ENCODE data around the gene PRRG4. TPM values are rescaled to one million over a fixed set of nuclear protein-coding genes. Genes with fewer than 3 reads are reported as not detected.

PRRG4 gene
- total and polyA plus RNA-seq, 2 donors (not counting 3 experiments of a cell fraction or from before 2014, with no cell fraction given): 0.09 TPM; not detected in 1

DNA sequence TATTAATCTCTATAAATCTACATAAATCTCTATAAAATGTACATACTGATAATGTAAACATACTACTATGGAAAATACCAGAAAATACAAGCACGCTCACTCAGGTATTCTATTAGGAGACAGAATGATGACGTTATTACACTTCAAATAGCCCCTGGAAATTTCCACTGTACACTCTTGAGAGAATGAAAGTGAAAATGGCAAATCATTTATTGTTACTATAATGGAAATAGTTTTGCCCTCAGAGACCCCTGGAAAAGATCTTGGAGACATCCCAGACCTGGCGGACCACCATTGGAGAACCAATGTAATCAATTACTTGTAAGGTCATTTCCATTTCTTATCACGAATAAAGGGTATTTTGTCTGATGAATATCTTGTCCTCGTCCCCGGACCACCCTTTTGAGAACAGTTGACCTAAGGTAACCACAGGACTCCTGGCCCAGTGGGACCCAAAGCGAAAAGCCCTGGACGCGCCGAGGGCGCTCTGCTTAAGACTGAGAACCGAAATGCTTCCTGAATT, 509 bp upstream of the PRRG4 start:
- TF ChIP-seq MYC (IDR thresholded peaks at IDR 0.05; ENCODE audit: low read depth, low read length) (no peak), POLR2A (IDR thresholded peaks at IDR 0.05; ENCODE audit: low read depth, low read length) (no peak), GATA2 (IDR thresholded peaks at IDR 0.05; ENCODE audit: insufficient read depth, insufficient read length, low read depth, low read length) (no peak), FOS (IDR thresholded peaks at IDR 0.05; ENCODE audit: borderline replicate concordance, insufficient read depth, low read length) (no peak), JUN (IDR thresholded peaks at IDR 0.05; ENCODE audit: borderline replicate concordance, insufficient read depth, insufficient read length, low read depth) (no peak), POLR2AphosphoS5 (IDR thresholded peaks at IDR 0.05; ENCODE audit: insufficient read depth, low read depth, low read length) (no peak)
- TF ChIP-seq, protein P1, sequence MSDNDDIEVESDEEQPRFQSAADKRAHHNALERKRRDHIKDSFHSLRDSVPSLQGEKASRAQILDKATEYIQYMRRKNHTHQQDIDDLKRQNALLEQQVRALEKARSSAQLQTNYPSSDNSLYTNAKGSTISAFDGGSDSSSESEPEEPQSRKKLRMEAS (IDR thresholded peaks at IDR 0.05; ENCODE audit: insufficient read depth, insufficient read length): no peak
- no peaks in the 10 kb centered on the region for H3K36me3 ChIP-seq (ENCODE audit: control insufficient read depth in 2 of 2, extremely low read depth in 1 of 2, insufficient read depth in 2 of 2, low read length in 2 of 2)
- H3K4me3 ChIP-seq (replicated peaks in 1 of 3; ENCODE audit: insufficient read depth in 1 of 3, low read depth in 1 of 3, low read length in 3 of 3): peak overlapping the region; percentile 25 to 78 (median 70)
- H4K20me1 ChIP-seq (replicated peaks; ENCODE audit: control insufficient read depth, extremely low read depth, insufficient read depth, low read length): no peaks in the 10 kb centered on the region
- ChIA-PET POLR2A (no interaction called here), CTCF (interaction anchor here (0.6 to 0.7 kb wide), 2 partner anchors 10 to 1519 kb away, joined by 3 read pairs; no protein-coding TSS in a partner anchor)
- peak overlapping the region; percentile 40 for H3K9ac ChIP-seq (replicated peaks; ENCODE audit: extremely low read depth, insufficient read depth, low read length)
- intact Hi-C loops (cut with micrococcal nuclease) (no loop called here), dilution Hi-C loops (cut with MboI; ENCODE audit: extremely low pct_ligation_motif_present, low sequenced_read_pairs) (no loop called here)
- no peaks in the 10 kb centered on the region for H3K9me3 ChIP-seq (replicated peaks; ENCODE audit: control insufficient read depth, insufficient read depth, low read length)
- peaks cover 8% of the 10 kb centered on the region for H3K4me1 ChIP-seq (ENCODE audit: control insufficient read depth, extremely low read depth, insufficient read depth, low read length)
- peak overlapping the region; percentile 89 for H3K4me2 ChIP-seq (ENCODE audit: insufficient read depth, low read length)
- peak overlapping the region; percentile 92 for H2AFZ ChIP-seq (ENCODE audit: low read depth, low read length)
- H3K9me1 ChIP-seq (replicated peaks; ENCODE audit: control insufficient read depth, extremely low read depth, insufficient read depth, low read length): no peaks in the 10 kb centered on the region
- no peak for FAIRE-seq
- peaks cover 24 to 35% of the 10 kb centered on the region in 2 experiments for H3K27me3 ChIP-seq (ENCODE audit: control insufficient read depth in 2 of 2, insufficient read depth in 2 of 2, low read length in 2 of 2)
- peak; percentile 31 for DNase-seq (ENCODE audit: low read depth, low spot score)
- BruUV-seq (replicated peaks): no TSS peak
- no peak overlapping the region for H3K27ac ChIP-seq (ENCODE audit: insufficient read depth, low read depth, low read length)
- no peaks in the 10 kb centered on the region for H3K79me2 ChIP-seq (ENCODE audit: control insufficient read depth, insufficient read depth, low read length)

DNA sequence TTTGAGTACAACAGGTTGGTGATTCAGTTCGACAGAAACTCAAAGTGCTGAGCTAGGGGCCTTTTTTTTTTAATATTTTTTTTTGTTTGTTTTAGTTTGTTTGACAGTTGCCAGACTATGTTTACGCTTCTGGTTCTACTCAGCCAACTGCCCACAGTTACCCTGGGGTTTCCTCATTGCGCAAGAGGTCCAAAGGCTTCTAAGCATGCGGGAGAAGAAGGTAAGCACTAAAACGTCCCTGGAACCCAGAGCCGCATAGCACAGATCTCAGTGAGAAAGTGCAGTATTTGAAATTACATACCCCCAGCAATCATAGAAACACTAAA, 649 bp downstream of the PRRG4 start:
- Histone ChIP-seq H3K9ac (replicated peaks; ENCODE audit: extremely low read depth, insufficient read depth, low read length) (no peak overlapping the region), H3K4me2 (ENCODE audit: insufficient read depth, low read length) (peak overlapping the region; percentile 89), H3K27ac (ENCODE audit: insufficient read depth, low read depth, low read length) (no peak overlapping the region), H3K9me1 (replicated peaks; ENCODE audit: control insufficient read depth, extremely low read depth, insufficient read depth, low read length) (no peaks in the 10 kb centered on the region), H2AFZ (ENCODE audit: low read depth, low read length) (no peak overlapping the region), H4K20me1 (replicated peaks; ENCODE audit: control insufficient read depth, extremely low read depth, insufficient read depth, low read length) (no peaks in the 10 kb centered on the region), H3K27me3 (ENCODE audit: control insufficient read depth in 2 of 2, insufficient read depth in 2 of 2, low read length in 2 of 2) (peaks cover 24 to 35% of the 10 kb centered on the region in 2 experiments), H3K4me3 (replicated peaks in 1 of 3; ENCODE audit: insufficient read depth in 1 of 3, low read depth in 1 of 3, low read length in 3 of 3) (peak overlapping the region in 1 of 3 experiments; percentile 25), H3K4me1 (ENCODE audit: control insufficient read depth, extremely low read depth, insufficient read depth, low read length) (peaks cover 8% of the 10 kb centered on the region), H3K9me3 (replicated peaks; ENCODE audit: control insufficient read depth, insufficient read depth, low read length) (no peaks in the 10 kb centered on the region), H3K36me3 (ENCODE audit: control insufficient read depth in 2 of 2, extremely low read depth in 1 of 2, insufficient read depth in 2 of 2, low read length in 2 of 2) (no peaks in the 10 kb centered on the region), H3K79me2 (ENCODE audit: control insufficient read depth, insufficient read depth, low read length) (no peaks in the 10 kb centered on the region)
- dilution Hi-C loops (cut with MboI; ENCODE audit: extremely low pct_ligation_motif_present, low sequenced_read_pairs): no loop called here
- BruUV-seq (replicated peaks): no TSS peak
- ChIA-PET POLR2A (no interaction called here), CTCF (interaction anchor here (1.2 kb wide), 1 partner anchor 21 kb away, joined by 3 read pairs; no protein-coding TSS in a partner anchor)
- intact Hi-C loops (cut with micrococcal nuclease): no loop called here
- DNase-seq (ENCODE audit: low read depth, low spot score): no peak
- TF ChIP-seq POLR2AphosphoS5 (IDR thresholded peaks at IDR 0.05; ENCODE audit: insufficient read depth, low read depth, low read length): no peak
- no peak for TF ChIP-seq FOS (IDR thresholded peaks at IDR 0.05; ENCODE audit: borderline replicate concordance, insufficient read depth, low read length)
- TF ChIP-seq GATA2 (IDR thresholded peaks at IDR 0.05; ENCODE audit: insufficient read depth, insufficient read length, low read depth, low read length): no peak
- TF ChIP-seq, protein P1 (IDR thresholded peaks at IDR 0.05; ENCODE audit: insufficient read depth, insufficient read length): no peak
- no peak for TF ChIP-seq EZH2 (IDR thresholded peaks at IDR 0.05; ENCODE audit: borderline replicate concordance, low read depth, low read length, severe bottlenecking)
- no peak for TF ChIP-seq MYC (IDR thresholded peaks at IDR 0.05; ENCODE audit: low read depth, low read length)
- no peak for TF ChIP-seq JUN (IDR thresholded peaks at IDR 0.05; ENCODE audit: borderline replicate concordance, insufficient read depth, insufficient read length, low read depth)
- no peak for TF ChIP-seq POLR2A (IDR thresholded peaks at IDR 0.05; ENCODE audit: low read depth, low read length)
- TF ChIP-seq, protein P2, sequence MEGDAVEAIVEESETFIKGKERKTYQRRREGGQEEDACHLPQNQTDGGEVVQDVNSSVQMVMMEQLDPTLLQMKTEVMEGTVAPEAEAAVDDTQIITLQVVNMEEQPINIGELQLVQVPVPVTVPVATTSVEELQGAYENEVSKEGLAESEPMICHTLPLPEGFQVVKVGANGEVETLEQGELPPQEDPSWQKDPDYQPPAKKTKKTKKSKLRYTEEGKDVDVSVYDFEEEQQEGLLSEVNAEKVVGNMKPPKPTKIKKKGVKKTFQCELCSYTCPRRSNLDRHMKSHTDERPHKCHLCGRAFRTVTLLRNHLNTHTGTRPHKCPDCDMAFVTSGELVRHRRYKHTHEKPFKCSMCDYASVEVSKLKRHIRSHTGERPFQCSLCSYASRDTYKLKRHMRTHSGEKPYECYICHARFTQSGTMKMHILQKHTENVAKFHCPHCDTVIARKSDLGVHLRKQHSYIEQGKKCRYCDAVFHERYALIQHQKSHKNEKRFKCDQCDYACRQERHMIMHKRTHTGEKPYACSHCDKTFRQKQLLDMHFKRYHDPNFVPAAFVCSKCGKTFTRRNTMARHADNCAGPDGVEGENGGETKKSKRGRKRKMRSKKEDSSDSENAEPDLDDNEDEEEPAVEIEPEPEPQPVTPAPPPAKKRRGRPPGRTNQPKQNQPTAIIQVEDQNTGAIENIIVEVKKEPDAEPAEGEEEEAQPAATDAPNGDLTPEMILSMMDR (IDR thresholded peaks at IDR 0.05; ENCODE audit: extremely low read depth in 1 of 2, insufficient read depth in 1 of 2, low read depth in 1 of 2, low read length in 2 of 2): no peak
- no peak for FAIRE-seq
